Prostate gland (tissue), 2 donors: Measurements from ENCODE around the gene BHLHA15.

Experiments
- CTCF ChIP-seq, 4 experiments: fragments of 200-600 bp in 2 of 4; fragments of 450-650 bp in 2 of 4; sonication (generic) in 2 of 4; IDR thresholded peaks; 1 replicate in 3 of 4; 2 replicates in 1 of 4; pipeline ENCODE4 v1.5.1; 2016 to 2019; ENCODE audit warnings: antibody characterized with exemption in 4 of 4, mild to moderate bottlenecking in 2 of 4, moderate library complexity in 2 of 4
- POLR2A ChIP-seq: fragments of 450-650 bp; IDR thresholded peaks from one replicate; pipeline ENCODE4 v1.6.1; 2016; ENCODE audit warnings: antibody characterized with exemption, mild to moderate bottlenecking
- POLR2AphosphoS5 ChIP-seq: sonication (generic); formaldehyde crosslinking; IDR thresholded peaks from one replicate; pipeline ENCODE4 v1.6.1; 2017; ENCODE audit warnings: antibody characterized with exemption

GRCh38 chr7:98211676-98212531 is 665 bp downstream of the BHLHA15 start:
- TF ChIP-seq CTCF (IDR thresholded peaks at IDR 0.05) = no peak
- no peak for TF ChIP-seq POLR2A
- no peak for TF ChIP-seq POLR2AphosphoS5
